ENCODE results near the gene DCAF16.

- TF ChIP-seq, protein P1, sequence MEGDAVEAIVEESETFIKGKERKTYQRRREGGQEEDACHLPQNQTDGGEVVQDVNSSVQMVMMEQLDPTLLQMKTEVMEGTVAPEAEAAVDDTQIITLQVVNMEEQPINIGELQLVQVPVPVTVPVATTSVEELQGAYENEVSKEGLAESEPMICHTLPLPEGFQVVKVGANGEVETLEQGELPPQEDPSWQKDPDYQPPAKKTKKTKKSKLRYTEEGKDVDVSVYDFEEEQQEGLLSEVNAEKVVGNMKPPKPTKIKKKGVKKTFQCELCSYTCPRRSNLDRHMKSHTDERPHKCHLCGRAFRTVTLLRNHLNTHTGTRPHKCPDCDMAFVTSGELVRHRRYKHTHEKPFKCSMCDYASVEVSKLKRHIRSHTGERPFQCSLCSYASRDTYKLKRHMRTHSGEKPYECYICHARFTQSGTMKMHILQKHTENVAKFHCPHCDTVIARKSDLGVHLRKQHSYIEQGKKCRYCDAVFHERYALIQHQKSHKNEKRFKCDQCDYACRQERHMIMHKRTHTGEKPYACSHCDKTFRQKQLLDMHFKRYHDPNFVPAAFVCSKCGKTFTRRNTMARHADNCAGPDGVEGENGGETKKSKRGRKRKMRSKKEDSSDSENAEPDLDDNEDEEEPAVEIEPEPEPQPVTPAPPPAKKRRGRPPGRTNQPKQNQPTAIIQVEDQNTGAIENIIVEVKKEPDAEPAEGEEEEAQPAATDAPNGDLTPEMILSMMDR (IDR thresholded peaks at IDR 0.05): no peak
- no peak for TF ChIP-seq ZFX (IDR thresholded peaks at IDR 0.05; ENCODE audit: borderline replicate concordance)
Measured at GRCh38 chr4:17846266-17846665, 35.7 kb upstream of the DCAF16 start.

All from 22Rv1 (cell line).